22Rv1 (cell line): ENCODE measurements around the gene GPC1.

Experiments
- H3K27ac ChIP-seq: fragments of 450-650 bp; 2 replicates; pipeline ENCODE4 v1.5.1; 2017
- CTCF ChIP-seq: fragments of 450-650 bp; IDR thresholded peaks from 2 replicates; pipeline ENCODE4 v1.5.1; 2017; ENCODE audit warnings: mild to moderate bottlenecking
- ZFX ChIP-seq: fragments of 450-650 bp; IDR thresholded peaks from 2 replicates; pipeline ENCODE4 v1.6.1; 2017; ENCODE audit warnings: antibody characterized with exemption, borderline replicate concordance

Gene GPC1

GRCh38 chr2:240510513-240511210, 75.2 kb downstream of the GPC1 start:
- no peak overlapping the region for H3K27ac ChIP-seq
- no peak for TF ChIP-seq CTCF
- no peak for TF ChIP-seq ZFX

GRCh38 chr2:240511351-240512108, 76.1 kb downstream of the GPC1 start:
- TF ChIP-seq ZFX (no peak), CTCF (no peak)

GRCh38 chr2:240512109-240512485, 76.6 kb downstream of the GPC1 start:
- TF ChIP-seq CTCF, result no peak
- no peak for TF ChIP-seq ZFX
- no peak overlapping the region for H3K27ac ChIP-seq

More at GRCh38 chr2:240511351-240512108, 76.1 kb downstream of the GPC1 start:
- H3K27ac ChIP-seq, result no peak overlapping the region

- TF ChIP-seq ZFX (no peak), CTCF (no peak)
- H3K27ac ChIP-seq, result no peak overlapping the region
Measured at GRCh38 chr2:240512666-240513535, 77.4 kb downstream of the GPC1 start.

GRCh38 chr2:240513549-240514287, 78.3 kb downstream of the GPC1 start:
- no peak overlapping the region for H3K27ac ChIP-seq
- TF ChIP-seq CTCF, result peak; percentile 50
- no peak for TF ChIP-seq ZFX

- no peak for TF ChIP-seq ZFX
- no peak for TF ChIP-seq CTCF
- H3K27ac ChIP-seq, result no peak overlapping the region
Measured at GRCh38 chr2:240514631-240515030, 79.2 kb downstream of the GPC1 start.
